Mesodermal cell (in vitro differentiated cells): ENCODE data around the gene FGF5.
"Not testable (repeated sequence)": the region's sequence is repeated elsewhere in the genome, so short reads cannot be mapped to it uniquely, and the experiment has no call there.

ENCODE experiments used
- H3K27ac ChIP-seq: 2 replicates; pipeline ENCODE4 v1.7.0; 2013; ENCODE audit warnings: mild to moderate bottlenecking, low read depth, low read length, moderate library complexity; ENCODE audit not compliant: severe bottlenecking
- H3K36me3 ChIP-seq: 2 replicates; pipeline ENCODE4 v1.7.1; 2013; ENCODE audit warnings: mild to moderate bottlenecking, low read length, moderate library complexity; ENCODE audit not compliant: control insufficient read depth, insufficient read depth
- H3K4me1 ChIP-seq: one replicate; pipeline ENCODE4 v1.7.1; 2013; ENCODE audit warnings: mild to moderate bottlenecking, low read length; ENCODE audit not compliant: insufficient read depth, control insufficient read depth, poor library complexity, severe bottlenecking
- H3K4me3 ChIP-seq: 2 replicates; pipeline ENCODE4 v1.7.0; 2013; ENCODE audit warnings: low read length, control low read depth, mild to moderate bottlenecking; ENCODE audit not compliant: insufficient read depth, poor library complexity, severe bottlenecking; ENCODE audit errors: extremely low read depth
- H3K9me3 ChIP-seq: 2 replicates; pipeline ENCODE4 v1.7.1; 2013; ENCODE audit warnings: mild to moderate bottlenecking, low read length, moderate library complexity; ENCODE audit not compliant: control insufficient read depth
- WGBS, 2 experiments: methylation state at CpG; one replicate each; pipeline ENCODE4 v1.1.5; 2013; ENCODE audit warnings: missing lambda C conversion rate in 2 of 2; ENCODE audit not compliant: insufficient coverage in 2 of 2; 5-methylcytosine and 5-hydroxymethylcytosine counted together

FGF5 gene

GRCh38 chr4:80233390-80233789, 33.1 kb upstream of the FGF5 start:
- Histone ChIP-seq H3K4me3 (no peak overlapping the region), H3K27ac (no peak overlapping the region), H3K36me3 (no peaks in the 10 kb centered on the region), H3K9me3 (no peaks in the 10 kb centered on the region), H3K4me1 (no peaks in the 10 kb centered on the region)
- WGBS, 2 experiments = 84 to 100% methylated on average over 1 to 2 of the region's 4 CpGs

GRCh38 chr4:80235451-80235850, 31.0 kb upstream of the FGF5 start:
- no peaks in the 10 kb centered on the region for H3K9me3 ChIP-seq
- H3K4me3 ChIP-seq = no peak overlapping the region
- no peaks in the 10 kb centered on the region for H3K36me3 ChIP-seq
- no peaks in the 10 kb centered on the region for H3K4me1 ChIP-seq
- H3K27ac ChIP-seq = no peak overlapping the region
- no CpG with 5 or more reads among the region's 1 CpG for WGBS, 2 experiments

DNA sequence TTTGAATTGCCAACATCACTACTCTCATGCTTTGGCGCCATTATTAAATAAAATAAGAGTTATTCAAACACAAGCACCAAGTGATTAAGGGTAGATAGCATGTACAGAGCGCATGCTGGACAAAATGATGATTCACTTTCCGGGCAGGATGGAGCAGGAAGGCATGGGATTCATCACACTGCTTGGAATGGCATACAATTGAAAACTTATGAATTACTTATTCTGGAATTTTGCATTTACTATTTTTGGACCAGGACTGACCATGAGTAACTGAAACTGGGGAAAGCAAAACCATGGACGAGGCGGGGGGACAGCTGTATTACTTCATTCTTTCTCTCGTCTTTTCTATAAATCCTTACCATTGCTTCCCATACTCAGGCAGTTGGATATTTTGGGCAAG, 28.5 kb upstream of the FGF5 start:
- no peaks in the 10 kb centered on the region for H3K9me3 ChIP-seq
- no peaks in the 10 kb centered on the region for H3K36me3 ChIP-seq
- no peaks in the 10 kb centered on the region for H3K4me1 ChIP-seq
- WGBS, 2 experiments = 94 to 100% methylated on average over 2 to 4 of the region's 6 CpGs
- no peak overlapping the region for H3K27ac ChIP-seq
- no peak overlapping the region for H3K4me3 ChIP-seq

DNA sequence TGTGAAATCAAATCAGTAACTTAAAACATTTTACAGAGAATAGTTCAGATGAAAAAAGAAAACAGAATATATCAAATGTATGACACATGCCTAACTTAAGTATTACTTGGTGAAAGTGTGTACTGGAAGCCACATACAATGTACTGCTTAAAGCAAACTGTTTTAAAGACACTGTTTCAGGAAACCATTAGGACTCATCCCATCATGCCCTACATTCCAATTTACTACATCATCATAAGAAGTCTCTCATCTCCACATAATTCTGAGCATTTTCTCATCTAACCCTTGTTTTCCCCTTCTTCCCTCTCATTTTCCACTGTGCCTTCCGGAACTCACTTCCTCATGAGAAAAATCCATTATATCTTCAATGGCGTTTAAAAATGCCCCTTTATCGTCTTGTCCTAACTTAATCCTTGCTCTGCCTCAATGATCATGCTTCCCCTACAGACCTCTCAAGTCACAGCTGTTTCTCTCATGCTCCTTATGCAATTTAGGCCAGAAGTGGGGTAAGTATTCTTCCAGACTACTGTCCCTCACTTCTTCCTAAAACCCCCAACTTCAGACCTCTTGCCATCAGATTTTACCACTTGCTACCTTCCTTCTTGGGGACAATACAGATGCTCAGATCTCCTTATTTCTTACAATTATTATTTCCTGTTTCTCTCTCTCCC, 26.8 kb upstream of the FGF5 start:
- H3K4me1 ChIP-seq = no peaks in the 10 kb centered on the region
- H3K27ac ChIP-seq = no peak overlapping the region
- 84 to 91% methylated on average over 1 to 2 of the region's 3 CpGs for WGBS, 2 experiments
- H3K36me3 ChIP-seq = no peaks in the 10 kb centered on the region
- no peaks in the 10 kb centered on the region for H3K9me3 ChIP-seq
- no peak overlapping the region for H3K4me3 ChIP-seq

GRCh38 chr4:80240976-80241375, 25.5 kb upstream of the FGF5 start:
- Histone ChIP-seq H3K4me1 (no peaks in the 10 kb centered on the region), H3K36me3 (no peaks in the 10 kb centered on the region), H3K9me3 (no peaks in the 10 kb centered on the region), H3K27ac (no peak overlapping the region), H3K4me3 (no peak overlapping the region)

GRCh38 chr4:80243274-80244018, 23.0 kb upstream of the FGF5 start:
- no peak overlapping the region for H3K4me3 ChIP-seq
- H3K4me1 ChIP-seq = no peaks in the 10 kb centered on the region
- H3K9me3 ChIP-seq = no peaks in the 10 kb centered on the region
- no peaks in the 10 kb centered on the region for H3K36me3 ChIP-seq
- H3K27ac ChIP-seq = no peak overlapping the region
- WGBS, 2 experiments = 68 to 89% methylated on average over 4 to 6 of the region's 6 CpGs

GRCh38 chr4:80247484-80247883, 19.0 kb upstream of the FGF5 start:
- H3K4me3 ChIP-seq, H3K27ac ChIP-seq, H3K36me3 ChIP-seq, H3K9me3 ChIP-seq, H3K4me1 ChIP-seq: not testable (repeated sequence)
- WGBS, 2 experiments = 100% methylated on average over 1 of the region's 1 CpG; no CpG with 5 or more reads in 1 of the 2 experiments

- Histone ChIP-seq H3K9me3 (no peaks in the 10 kb centered on the region), H3K4me1 (no peaks in the 10 kb centered on the region), H3K4me3 (no peak overlapping the region), H3K36me3 (no peaks in the 10 kb centered on the region), H3K27ac (no peak overlapping the region)
- WGBS, 2 experiments = 82 to 100% methylated on average over 1 of the region's 1 CpG
Measured at GRCh38 chr4:80249144-80249543, 17.3 kb upstream of the FGF5 start.

DNA sequence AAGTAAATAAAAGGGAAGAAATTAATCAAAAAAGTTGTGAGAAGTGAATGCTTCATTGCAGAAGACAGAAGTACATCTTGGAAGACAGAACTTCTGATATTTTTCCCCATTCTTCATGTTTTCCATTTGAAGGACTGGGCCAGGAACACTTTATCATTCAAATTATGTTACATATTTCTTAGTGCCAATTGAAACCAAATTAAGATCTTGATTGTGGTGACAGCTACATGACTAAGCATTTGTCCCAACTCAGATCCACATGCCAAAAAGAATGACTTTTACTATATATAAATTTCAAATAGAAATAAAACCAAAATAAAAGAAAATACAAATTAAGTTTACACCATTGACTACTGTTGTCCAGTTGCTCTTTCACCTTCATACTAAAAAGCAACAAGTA, 14.0 kb upstream of the FGF5 start:
- H3K27ac ChIP-seq = no peak overlapping the region
- H3K36me3 ChIP-seq = no peaks in the 10 kb centered on the region
- no peak overlapping the region for H3K4me3 ChIP-seq
- no peaks in the 10 kb centered on the region for H3K4me1 ChIP-seq
- no peaks in the 10 kb centered on the region for H3K9me3 ChIP-seq

GRCh38 chr4:80252953-80253352, 13.5 kb upstream of the FGF5 start:
- Histone ChIP-seq H3K36me3 (no peaks in the 10 kb centered on the region), H3K27ac (no peak overlapping the region), H3K4me1 (no peaks in the 10 kb centered on the region), H3K4me3 (no peak overlapping the region), H3K9me3 (no peaks in the 10 kb centered on the region)

GRCh38 chr4:80253510-80253909, 13.0 kb upstream of the FGF5 start:
- WGBS, 2 experiments = 75 to 79% methylated on average over 3 to 4 of the region's 4 CpGs
- H3K9me3 ChIP-seq = no peaks in the 10 kb centered on the region
- no peak overlapping the region for H3K27ac ChIP-seq
- H3K4me1 ChIP-seq = no peaks in the 10 kb centered on the region
- no peaks in the 10 kb centered on the region for H3K36me3 ChIP-seq
- no peak overlapping the region for H3K4me3 ChIP-seq
